Measurements from ENCODE around the gene IMMP2L.

Gene IMMP2L

GRCh38 chr7:110854651-110855050, 707.6 kb downstream of the IMMP2L start:
- no peaks in the 10 kb centered on the region for H3K9me3 ChIP-seq (ENCODE audit: insufficient read depth, low read depth, low read length)
- H3K9ac ChIP-seq (ENCODE audit: low read depth, low read length, poor library complexity, severe bottlenecking), result no peak overlapping the region
- no peak overlapping the region for H3K4me2 ChIP-seq (ENCODE audit: low read depth, low read length, poor library complexity, severe bottlenecking)
- H2AFZ ChIP-seq (ENCODE audit: low read length), result no peak overlapping the region
- H3K27me3 ChIP-seq (ENCODE audit: insufficient read depth, low read length, poor library complexity, severe bottlenecking), result no peaks in the 10 kb centered on the region
- no peaks in the 10 kb centered on the region for H3K4me1 ChIP-seq (ENCODE audit: insufficient read depth, low read length, poor library complexity, severe bottlenecking)
- no peaks in the 10 kb centered on the region for H3K36me3 ChIP-seq (ENCODE audit: insufficient read depth, low read length)
- H3F3A ChIP-seq (ENCODE audit: low read depth), result no peaks in the 10 kb centered on the region
- H3K4me3 ChIP-seq (ENCODE audit: low read length, poor library complexity, severe bottlenecking), result no peak overlapping the region
- no peaks in the 10 kb centered on the region for H4K20me1 ChIP-seq (ENCODE audit: insufficient read depth, low read length, poor library complexity, severe bottlenecking)
- H3K9me2 ChIP-seq (replicated peaks; ENCODE audit: low read depth, low read length), result no peaks in the 10 kb centered on the region
- H3K79me2 ChIP-seq (ENCODE audit: insufficient read depth, low read length), result no peaks in the 10 kb centered on the region
- TF ChIP-seq EZH2phosphoT487 (IDR thresholded peaks at IDR 0.05; ENCODE audit: borderline replicate concordance) (no peak), CTCF (conservative IDR thresholded peaks at IDR 0.05; ENCODE audit: low read length) (no peak)

DNA sequence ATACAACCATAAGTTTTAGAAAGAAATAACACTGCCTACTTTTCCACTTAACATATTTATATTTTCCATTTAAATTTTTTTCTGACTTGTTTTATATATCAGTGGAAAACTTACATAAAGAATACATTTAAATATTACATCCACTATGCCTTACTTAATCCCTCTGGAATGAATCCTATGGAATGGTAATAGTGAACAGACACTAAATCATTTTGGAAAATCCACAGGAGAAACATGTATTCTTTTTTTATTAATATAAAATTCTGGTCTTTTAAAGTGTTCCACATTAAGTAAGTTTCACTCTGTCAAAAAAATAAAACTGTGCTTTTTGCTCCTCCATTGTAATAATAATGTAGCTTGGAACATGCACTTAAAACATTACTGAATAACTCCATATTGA, 708.1 kb downstream of the IMMP2L start:
- H3K9ac ChIP-seq (ENCODE audit: low read depth, low read length, poor library complexity, severe bottlenecking), result no peak overlapping the region
- H3K36me3 ChIP-seq (ENCODE audit: insufficient read depth, low read length), result no peaks in the 10 kb centered on the region
- H3K27me3 ChIP-seq (ENCODE audit: insufficient read depth, low read length, poor library complexity, severe bottlenecking), result no peaks in the 10 kb centered on the region
- no peak overlapping the region for H3K4me2 ChIP-seq (ENCODE audit: low read depth, low read length, poor library complexity, severe bottlenecking)
- H3K79me2 ChIP-seq (ENCODE audit: insufficient read depth, low read length), result no peaks in the 10 kb centered on the region
- H3K4me1 ChIP-seq (ENCODE audit: insufficient read depth, low read length, poor library complexity, severe bottlenecking), result no peaks in the 10 kb centered on the region
- H2AFZ ChIP-seq (ENCODE audit: low read length), result no peak overlapping the region
- no peaks in the 10 kb centered on the region for H3K9me3 ChIP-seq (ENCODE audit: insufficient read depth, low read depth, low read length)
- TF ChIP-seq CTCF (conservative IDR thresholded peaks at IDR 0.05; ENCODE audit: low read length) (no peak), EZH2phosphoT487 (IDR thresholded peaks at IDR 0.05; ENCODE audit: borderline replicate concordance) (no peak)
- no peaks in the 10 kb centered on the region for H3K9me2 ChIP-seq (replicated peaks; ENCODE audit: low read depth, low read length)
- H4K20me1 ChIP-seq (ENCODE audit: insufficient read depth, low read length, poor library complexity, severe bottlenecking), result no peaks in the 10 kb centered on the region
- no peak overlapping the region for H3K4me3 ChIP-seq (ENCODE audit: low read length, poor library complexity, severe bottlenecking)
- no peaks in the 10 kb centered on the region for H3F3A ChIP-seq (ENCODE audit: low read depth)

- Histone ChIP-seq H3K4me2 (ENCODE audit: low read depth, low read length, poor library complexity, severe bottlenecking) (no peak overlapping the region), H2AFZ (ENCODE audit: low read length) (no peak overlapping the region), H3K36me3 (ENCODE audit: insufficient read depth, low read length) (no peaks in the 10 kb centered on the region), H3K9me3 (ENCODE audit: insufficient read depth, low read depth, low read length) (no peaks in the 10 kb centered on the region), H3K79me2 (ENCODE audit: insufficient read depth, low read length) (no peaks in the 10 kb centered on the region), H3K4me1 (ENCODE audit: insufficient read depth, low read length, poor library complexity, severe bottlenecking) (no peaks in the 10 kb centered on the region), H3K9me2 (replicated peaks; ENCODE audit: low read depth, low read length) (no peaks in the 10 kb centered on the region), H3F3A (ENCODE audit: low read depth) (no peaks in the 10 kb centered on the region), H3K27me3 (ENCODE audit: insufficient read depth, low read length, poor library complexity, severe bottlenecking) (no peaks in the 10 kb centered on the region), H3K9ac (ENCODE audit: low read depth, low read length, poor library complexity, severe bottlenecking) (no peak overlapping the region), H3K4me3 (ENCODE audit: low read length, poor library complexity, severe bottlenecking) (no peak overlapping the region), H4K20me1 (ENCODE audit: insufficient read depth, low read length, poor library complexity, severe bottlenecking) (no peaks in the 10 kb centered on the region)
- TF ChIP-seq EZH2phosphoT487 (IDR thresholded peaks at IDR 0.05; ENCODE audit: borderline replicate concordance), result no peak
- TF ChIP-seq CTCF (conservative IDR thresholded peaks at IDR 0.05; ENCODE audit: low read length), result no peak
Measured at GRCh38 chr7:110853263-110853662, 709.0 kb downstream of the IMMP2L start.

Measured in Loucy (cell line).